AG09309 (cell line): ENCODE results near the gene SLC9A1.

Source experiments
- DNase-seq: peaks from one replicate; pipeline ENCODE4 v3.0.0-alpha.2; 2010; ENCODE audit warnings: low read depth
- H3K4me3 ChIP-seq: 2 replicates; pipeline ENCODE4 v1.5.1; 2011; ENCODE audit warnings: mild to moderate bottlenecking, low read depth, low read length, moderate library complexity; ENCODE audit not compliant: control insufficient read depth
- TF ChIP-seq, protein P1 (sequence below): IDR thresholded peaks from 2 replicates; pipeline ENCODE4 v1.5.1; 2011; ENCODE audit warnings: mild to moderate bottlenecking, low read depth, low read length, inconsistent platforms; ENCODE audit not compliant: insufficient read depth, control insufficient read depth; ENCODE audit errors: missing control alignments

Gene SLC9A1

DNA sequence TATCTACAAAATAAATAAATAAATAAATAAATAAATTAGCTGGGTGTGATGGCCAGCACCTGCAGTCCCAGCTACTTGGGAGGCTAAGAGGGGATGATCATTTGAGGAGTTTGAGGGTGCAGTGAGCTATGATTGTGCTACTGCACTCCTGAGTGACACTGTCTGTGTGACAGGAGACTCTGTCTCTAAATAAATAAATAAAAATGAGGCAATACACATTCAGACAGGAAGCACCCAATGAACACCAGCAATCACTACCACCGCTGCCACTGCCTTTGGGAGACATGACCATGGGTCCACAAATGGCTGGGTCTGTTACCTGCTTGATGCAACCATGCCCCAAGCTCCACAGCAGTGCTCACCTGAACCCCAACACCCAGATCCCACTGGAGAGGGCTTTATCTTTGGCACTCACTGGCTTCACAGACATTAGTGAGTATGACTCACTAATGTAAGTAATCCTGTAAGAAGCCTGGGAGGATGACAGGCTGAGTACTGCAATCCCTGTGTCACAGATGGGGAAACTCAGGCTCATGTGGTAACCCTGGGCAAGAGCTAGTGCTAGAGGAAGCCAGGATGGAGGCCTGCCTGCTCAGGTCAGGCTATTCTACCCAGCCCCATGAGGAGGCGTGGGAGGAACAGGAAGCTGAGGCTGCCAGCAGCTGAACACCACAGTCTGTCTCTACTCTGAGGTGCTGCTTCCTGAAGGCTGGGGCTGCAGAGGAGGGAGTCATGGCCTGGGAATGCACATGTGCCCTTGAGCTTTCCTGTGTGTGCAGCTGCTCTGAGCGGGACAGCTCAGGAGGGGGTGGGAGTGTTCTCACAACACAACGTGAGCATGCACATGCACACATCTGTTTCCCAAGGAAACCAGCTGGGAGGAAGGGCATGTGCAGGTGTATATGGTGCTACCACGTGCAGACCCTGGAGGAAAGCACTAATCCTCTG is 43.0 kb downstream of the SLC9A1 start:
- DNase-seq: peak; percentile 99
- TF ChIP-seq, protein P1, sequence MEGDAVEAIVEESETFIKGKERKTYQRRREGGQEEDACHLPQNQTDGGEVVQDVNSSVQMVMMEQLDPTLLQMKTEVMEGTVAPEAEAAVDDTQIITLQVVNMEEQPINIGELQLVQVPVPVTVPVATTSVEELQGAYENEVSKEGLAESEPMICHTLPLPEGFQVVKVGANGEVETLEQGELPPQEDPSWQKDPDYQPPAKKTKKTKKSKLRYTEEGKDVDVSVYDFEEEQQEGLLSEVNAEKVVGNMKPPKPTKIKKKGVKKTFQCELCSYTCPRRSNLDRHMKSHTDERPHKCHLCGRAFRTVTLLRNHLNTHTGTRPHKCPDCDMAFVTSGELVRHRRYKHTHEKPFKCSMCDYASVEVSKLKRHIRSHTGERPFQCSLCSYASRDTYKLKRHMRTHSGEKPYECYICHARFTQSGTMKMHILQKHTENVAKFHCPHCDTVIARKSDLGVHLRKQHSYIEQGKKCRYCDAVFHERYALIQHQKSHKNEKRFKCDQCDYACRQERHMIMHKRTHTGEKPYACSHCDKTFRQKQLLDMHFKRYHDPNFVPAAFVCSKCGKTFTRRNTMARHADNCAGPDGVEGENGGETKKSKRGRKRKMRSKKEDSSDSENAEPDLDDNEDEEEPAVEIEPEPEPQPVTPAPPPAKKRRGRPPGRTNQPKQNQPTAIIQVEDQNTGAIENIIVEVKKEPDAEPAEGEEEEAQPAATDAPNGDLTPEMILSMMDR: peak; percentile 49
- no peak overlapping the region for H3K4me3 ChIP-seq

DNA sequence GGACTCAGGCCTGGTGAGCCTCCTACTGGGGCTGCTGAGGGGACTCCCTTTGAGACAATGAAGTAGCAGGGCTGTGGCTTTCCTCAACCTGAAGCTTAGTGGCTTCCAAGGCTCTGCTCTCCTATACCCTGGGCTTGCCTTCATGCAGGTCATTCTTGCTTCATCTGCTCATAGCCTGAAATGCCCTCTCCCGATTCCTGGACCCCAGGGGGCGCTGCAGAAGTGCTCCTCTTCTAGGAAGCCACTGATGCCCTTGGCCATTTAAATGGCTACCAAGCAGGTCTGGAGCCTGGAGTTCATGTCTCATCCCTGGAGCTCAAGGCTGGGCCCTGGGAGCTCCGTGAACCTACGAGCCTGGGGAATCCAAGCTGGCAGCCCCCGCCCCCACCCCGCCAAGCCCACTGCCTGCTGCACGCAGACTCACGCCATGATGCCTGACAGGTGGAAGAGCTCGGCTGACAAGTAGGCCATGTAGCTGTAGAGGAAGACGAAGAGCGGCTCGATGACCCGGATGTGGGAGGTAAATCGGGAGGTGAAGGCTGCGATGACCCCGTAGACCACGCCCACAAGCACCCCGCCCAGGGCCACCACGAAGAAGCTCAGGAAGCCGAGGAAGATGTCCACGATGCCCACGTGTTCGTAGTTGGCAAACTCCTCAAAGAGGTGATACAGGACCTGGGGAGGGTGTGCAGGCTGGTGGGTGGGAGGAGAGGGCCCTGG is 45.7 kb downstream of the SLC9A1 start:
- TF ChIP-seq, protein P1: peak; percentile 19
- no peak overlapping the region for H3K4me3 ChIP-seq
- DNase-seq: no peak

DNA sequence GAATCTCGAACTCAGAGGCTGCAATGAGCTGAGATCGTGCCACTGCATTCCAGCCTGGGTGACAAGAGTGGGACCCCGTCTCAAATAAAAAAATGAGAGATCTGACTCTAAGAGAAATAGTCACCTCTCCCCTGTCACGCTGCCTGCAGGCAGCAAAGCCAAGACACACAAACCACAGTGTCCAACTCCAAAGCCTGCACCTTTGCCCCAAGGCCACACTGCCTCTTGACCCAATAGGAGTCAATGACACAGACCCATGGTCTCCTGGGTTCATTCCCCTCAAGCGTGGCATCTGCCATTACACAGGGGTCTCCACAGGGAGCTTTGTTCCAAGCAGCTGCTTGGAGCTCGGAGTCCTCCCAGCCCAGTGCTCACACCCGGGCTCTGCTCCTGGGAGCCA is 46.3 kb downstream of the SLC9A1 start:
- no peak overlapping the region for H3K4me3 ChIP-seq
- TF ChIP-seq, protein P1: no peak
- DNase-seq: no peak

DNA sequence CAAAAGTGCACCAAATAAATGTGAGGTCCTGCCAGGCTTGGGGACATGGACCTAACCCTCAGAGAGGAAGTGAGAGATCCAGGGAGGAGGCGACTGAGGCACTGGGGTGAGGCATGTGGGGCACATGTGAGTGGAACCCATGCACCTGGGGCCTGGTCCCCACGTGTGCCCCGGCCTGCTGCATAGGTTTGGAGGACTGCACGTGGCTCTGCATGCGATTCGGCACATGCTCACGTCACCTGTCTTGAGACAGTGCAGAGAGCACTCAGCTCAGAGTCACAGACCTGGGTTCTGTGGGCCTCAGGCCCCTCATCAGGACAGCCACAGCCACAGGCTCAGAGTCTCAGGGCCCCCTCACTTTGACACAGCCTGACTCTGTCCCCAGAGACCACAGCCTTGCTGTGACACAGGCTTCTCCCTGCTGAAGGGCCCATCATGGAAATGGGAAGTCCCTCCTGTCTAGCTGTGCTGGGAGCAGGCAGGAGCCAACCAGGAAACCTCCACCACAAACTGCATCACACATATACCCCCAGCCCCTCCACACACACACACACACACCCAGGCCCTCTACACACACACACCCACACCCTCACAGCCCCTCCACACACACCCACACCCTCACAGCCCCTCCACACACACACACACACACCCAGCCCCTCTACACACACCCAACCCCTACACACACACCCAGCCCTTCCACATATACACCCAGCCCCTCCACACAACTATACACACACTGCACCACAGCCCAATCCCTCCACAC is 48.2 kb downstream of the SLC9A1 start:
- DNase-seq: no peak
- TF ChIP-seq, protein P1: no peak
- no peak overlapping the region for H3K4me3 ChIP-seq

DNA sequence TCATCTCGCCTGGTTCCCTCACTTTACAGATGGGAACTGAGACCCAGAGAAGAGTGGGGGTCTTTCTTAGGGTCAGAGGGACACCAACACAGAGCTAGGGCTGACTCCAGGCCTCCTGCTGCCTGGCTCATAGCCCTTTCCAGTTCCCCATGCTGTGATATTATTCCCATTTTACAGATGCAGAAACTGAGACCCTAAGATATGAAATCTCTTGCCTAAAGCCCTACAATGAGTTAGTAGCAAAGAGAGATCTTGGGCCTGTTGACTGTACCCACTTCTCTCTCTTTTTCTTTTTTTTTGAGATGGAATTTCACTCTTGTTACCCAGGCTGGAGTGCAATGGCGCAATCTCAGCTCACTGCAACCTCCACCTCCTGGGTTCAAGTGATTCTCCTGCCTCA is 49.9 kb downstream of the SLC9A1 start:
- H3K4me3 ChIP-seq: no peak overlapping the region
- TF ChIP-seq, protein P1: no peak
- DNase-seq: no peak

DNA sequence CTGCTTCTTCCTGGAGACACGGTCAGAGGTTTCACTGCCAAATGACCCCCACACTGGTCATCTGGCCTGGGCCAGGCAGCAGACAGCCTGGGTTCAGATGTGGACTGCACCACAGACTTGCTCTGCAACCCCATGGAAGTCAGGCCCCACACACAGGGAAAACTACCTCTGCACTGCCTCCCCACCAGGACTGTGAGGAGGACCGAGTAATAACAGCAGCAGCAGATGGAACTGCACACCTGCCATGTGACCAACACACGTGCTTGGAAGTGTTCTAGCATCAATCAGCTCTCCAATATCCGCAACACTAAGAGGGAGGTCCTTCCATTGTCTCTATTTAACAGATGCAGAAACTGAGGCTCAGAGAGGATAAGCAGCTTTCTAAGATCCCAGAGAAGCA is 51.4 kb downstream of the SLC9A1 start:
- H3K4me3 ChIP-seq: no peak overlapping the region
- TF ChIP-seq, protein P1: no peak
- no peak for DNase-seq
